NCI-H2227 (cell line): Measurements from ENCODE around the gene ADGRV1.
"Not testable (repeated sequence)": the region's sequence is repeated elsewhere in the genome, so short reads cannot be mapped to it uniquely, and the experiment has no call there.

Experiments
- DNase-seq: peaks from one replicate; lab custom pipeline; 2025; ENCODE audit not compliant: unreplicated experiment; lab: John Stamatoyannopoulos, UW

The ADGRV1 gene

DNA sequence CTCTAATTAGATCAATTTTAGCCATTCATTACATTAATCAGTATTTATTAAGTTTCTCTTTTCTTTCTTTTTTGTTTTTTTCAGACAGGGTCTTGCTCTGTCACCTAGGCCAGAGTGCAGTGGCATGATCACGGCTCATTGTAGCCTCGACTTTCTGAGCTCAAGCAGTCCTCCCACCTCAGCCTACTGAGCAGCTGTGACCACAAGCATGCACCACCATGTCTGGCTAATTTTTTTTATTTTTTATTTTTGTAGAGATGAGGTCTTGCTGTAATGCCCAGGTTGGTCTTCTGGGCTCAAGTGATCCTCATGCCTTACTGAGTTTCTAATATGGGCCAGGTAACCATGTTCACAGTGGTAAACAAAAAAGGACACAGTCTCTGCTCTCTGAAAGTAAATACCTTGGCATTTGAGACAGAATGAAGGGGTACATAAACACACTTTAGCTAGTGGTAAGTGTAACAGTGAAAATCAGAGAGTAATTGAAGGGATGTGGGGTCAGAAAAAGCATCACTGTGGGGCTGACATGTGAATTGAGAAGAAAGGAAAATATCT, 336.3 kb downstream of the ADGRV1 start:
- DNase-seq, result no peak

DNA sequence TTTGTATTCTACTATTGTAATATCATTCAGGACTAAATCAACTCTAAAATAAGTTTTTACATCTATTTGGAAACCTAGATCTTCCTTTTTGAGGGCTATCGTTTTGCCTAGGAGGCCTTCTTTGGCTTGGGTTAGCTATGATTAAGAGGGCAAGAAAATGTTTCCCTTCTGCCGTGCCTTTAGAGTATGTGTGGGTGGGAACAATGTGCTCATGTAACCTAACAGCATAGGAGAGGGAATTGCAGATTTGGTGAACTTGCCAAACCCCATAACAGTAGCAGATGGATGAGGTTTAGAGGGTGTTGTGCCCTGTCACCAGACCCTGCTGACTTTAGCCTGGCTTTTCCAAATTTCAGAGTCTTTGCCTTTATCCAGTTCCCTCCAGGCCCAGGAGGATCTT, 339.0 kb downstream of the ADGRV1 start:
- DNase-seq, result no peak

DNA sequence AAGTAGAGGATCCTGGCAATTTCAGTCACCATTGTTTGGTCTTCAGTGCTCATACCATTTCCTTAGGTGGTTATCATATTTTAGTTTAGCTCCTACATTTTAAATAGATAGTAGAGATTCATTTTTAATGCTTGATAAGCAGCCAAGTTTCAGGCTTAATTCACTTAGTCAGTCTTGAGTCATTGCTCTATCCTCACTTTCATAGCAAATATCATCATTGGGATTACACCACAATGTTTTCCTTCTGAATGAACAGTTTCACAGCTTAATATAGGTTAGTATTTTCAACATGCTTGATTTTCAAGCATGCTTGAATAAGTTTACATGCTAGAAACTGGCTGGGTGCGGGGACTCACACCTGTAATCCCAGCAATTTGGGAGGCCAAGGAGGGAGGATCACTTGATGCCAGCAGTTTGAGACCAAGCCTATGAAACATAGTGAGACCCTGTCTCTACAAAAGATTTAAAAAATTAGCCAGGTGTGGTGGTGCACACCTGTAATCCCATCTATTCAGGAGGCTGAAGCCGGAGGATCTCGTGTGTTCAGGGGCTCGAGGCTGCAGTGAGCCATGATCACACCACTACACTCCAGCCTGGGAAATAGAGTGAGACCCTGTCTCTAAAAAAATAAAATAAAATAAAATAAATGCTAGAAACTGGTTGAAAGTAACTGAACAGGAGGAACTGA, 339.9 kb downstream of the ADGRV1 start:
- DNase-seq, result no peak

DNA sequence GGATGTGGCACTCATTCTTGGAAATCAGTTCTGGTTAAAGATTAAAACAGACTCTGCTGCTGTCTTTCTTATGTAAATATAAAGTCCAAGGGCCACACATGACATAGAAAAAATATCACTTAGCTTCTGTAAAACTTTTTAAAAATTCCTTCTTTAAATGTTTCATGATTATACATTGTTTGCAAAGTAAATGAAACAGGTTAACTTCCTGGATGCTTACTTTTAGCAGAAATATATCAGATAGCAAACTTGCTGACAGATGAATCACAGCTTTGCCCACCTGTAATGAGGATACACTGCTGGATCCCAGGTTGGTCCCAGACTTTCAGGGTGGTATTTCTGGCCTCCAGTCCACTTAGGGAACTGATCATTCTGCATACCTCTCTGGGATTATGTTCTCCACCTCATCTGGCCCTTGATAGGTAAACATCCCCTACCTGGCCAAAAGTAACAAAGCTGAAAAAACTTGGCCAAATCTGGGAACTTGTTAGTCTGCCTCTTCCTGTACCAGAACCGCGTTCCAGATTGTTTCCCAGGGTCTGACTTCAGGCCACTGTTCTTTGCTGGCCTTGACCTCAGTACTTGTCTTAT, 340.5 kb downstream of the ADGRV1 start:
- no peak for DNase-seq

DNA sequence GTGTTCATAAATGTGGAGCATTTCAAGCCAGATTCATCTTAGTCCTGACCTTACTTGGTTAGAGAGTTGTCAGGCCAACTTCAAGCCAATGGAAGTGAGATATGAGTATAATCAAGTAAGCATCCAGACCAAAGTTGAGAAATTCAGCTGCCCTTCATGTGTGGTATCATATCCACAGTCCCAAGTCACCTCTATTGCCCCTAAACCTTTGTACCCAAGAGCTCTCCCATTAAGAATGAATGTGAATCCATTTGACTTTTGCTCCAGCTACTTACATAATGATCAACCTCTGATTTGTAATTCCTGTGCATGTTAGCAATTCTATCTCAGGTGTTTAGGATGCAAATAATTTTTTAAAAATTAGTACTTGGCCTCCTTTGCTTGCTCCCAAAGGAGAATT, 342.7 kb downstream of the ADGRV1 start:
- no peak for DNase-seq

DNA sequence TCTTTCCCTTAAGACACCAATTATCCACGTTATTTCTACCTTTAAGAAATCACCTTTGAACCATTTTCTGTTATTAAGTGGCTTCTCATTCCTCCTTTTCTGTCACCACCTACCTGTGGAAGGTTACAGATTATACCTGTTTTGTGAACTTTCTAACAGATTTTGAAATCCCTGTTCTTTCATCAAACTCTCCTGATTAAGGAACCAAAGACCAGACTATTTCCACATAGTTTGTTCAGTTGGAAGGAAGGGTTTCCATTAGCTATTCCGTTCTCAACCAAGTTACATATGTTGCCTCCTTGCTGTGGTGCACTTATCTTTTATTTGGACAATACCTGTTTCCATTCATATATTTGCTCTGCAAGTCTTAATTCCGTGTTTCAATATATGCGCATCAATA, 343.6 kb downstream of the ADGRV1 start:
- DNase-seq, result no peak

DNA sequence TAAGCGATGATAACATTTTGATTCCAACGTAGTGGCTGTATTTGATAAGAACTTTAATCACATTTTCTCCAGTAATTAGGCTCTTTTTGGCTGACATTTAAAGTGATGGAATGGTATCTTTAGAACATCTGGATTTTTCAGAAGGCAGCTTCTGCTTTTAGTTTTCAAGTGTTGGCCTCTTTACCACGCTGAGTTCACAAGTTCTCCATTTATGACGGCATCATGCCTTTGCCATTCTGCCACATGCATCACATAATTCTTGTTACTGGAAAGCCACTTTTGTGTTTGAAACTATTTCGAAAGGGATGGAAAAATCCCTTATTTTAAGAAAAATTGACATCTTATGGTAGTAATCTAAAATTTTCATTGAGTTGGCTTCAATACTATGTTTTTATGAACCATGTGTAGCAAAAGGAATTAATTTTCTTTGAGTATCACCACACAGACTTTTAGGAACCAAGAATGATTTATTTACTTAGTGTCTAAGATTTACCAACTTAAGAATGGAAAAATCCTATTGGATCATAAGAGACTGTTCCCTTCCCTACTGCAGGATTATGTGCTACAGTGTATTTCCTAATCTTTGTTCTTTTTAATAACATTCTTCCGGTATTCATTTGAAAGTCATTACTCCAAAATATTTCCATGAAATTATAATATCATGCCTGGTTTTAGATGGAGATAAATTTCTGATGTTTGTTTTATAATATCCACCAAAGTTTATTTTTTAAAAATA, 344.2 kb downstream of the ADGRV1 start:
- DNase-seq, result no peak

DNA sequence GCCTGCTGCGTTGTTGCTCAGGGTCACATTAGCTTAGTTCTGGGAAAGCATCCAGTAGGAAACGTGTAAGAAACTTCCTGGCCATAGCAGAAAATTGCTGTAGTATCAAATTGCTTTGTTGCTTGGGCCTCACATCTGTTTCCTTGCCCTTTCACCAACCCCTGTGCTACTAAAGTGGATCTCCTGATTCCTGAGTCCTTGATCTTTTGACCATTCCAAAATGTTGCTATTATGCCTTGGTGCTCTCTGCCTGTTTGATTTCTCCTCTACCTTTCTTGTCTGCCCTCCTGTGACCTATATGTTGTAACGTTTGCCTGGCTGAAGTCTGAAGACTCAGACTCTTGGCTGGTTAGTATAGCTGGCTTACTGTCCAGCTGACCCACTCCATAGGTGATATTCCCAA, 350.5 kb downstream of the ADGRV1 start:
- no peak for DNase-seq

DNA sequence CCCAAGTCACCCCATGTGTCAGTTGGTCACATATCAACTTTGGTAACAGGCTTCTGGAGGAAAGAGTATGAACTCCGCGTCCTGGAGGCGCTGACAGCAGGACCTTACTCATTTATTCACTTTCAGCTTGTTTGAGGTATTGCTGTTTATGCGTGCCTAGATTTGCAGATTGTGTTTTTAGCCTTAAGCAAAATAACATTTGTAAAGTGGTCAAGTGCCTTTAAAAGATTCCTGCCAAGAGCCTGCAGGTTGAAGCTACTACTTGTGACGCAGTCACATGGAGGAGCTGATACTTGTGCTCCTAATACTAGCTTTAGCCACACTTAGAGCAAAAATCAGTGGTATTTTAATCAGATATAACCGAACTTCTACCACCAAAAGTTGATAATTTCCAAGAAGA, 351.3 kb downstream of the ADGRV1 start:
- no peak for DNase-seq

DNA sequence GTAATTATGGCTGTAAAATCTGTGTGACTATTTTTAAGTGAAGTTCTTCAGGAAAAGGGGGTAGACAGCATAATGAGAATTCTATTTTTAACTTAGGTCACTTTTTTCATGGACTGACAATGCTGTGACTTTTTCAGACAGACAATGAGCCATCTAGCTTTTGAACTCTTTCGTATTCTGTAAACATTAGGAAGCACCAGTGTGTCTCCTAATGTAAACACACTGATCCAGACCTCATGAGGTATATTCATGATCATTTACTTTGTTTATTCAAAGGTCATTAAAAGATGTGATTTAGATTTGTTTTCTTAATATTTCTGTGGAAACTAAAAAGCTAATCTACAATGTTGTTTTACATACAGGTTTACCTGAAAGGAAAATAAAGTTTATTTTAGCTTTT, 352.6 kb downstream of the ADGRV1 start:
- no peak for DNase-seq

DNA sequence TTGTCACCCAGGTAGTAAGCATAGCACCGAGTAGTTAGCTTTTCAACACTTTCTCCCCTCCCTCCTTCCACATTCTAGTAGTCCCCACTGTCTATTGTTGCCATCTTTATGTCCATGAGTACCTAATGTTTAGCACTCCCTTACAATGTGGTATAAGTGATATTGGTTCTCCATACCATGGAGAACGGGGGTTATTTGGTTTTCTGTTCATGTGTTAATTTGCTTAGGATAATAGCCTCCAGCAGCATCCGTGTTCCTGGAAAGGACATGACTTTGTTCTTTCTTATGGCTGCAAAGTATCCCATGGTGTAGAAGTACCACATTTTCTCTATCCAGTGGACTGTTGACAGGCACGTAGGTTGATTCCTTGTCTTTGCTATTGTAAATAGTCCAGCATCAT, 353.9 kb downstream of the ADGRV1 start:
- no peak for DNase-seq

DNA sequence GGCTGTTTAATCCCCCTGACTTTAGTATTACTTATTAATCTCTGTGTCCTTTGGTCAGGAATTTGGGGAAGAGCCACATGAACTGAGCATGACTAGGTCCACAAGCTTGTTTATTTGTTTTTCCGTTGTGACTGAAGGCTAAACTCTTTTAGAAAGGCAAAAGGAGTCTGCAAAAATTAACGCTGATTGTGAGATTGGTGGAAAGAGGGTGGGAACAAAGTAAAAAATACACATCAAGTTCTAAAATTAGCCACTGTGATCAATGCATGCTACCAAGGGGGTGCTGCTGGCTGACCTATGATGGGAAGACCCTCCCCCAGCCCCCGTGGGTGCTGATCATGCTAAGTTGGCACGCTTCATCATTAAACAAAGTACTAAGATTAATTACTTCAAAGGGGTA, 356.8 kb downstream of the ADGRV1 start:
- DNase-seq, result no peak

DNA sequence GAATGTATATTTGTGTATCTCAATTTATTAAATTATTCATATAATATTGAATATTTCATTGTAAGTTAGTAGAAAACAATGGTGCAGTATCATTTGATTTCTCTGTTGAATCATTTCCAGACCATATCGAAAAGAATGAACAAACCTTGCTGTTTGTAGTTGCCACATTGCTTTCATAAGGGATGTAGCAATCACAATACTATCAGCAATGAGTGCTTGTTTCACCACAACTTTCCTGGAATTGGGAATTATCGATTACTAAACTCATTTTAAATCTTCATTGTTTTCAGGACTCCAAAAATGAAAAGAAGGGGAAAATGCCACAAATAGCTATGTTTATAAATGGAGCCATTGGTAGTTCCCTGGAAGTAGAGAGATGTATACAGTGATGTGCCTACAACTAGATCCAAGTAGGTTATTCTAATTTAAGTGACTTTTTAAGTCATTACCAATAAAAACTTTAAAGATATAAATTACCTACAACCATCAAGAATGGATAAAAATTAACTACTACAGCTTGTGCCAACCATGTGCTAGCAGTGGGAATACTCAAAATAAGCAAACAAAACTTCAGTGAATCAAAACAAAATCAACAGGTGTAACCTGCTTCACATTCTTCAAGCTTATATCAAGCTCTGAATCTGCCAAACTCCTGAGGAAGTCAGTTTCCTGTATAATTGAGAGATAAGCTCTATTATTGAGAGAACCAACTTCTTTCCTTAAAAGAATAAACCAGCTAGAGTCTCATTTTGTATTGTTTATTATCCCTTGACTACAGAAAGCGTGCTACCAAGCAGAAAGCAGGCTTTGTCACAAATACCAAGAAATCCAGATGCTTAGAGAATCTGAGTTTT, 358.6 kb downstream of the ADGRV1 start:
- no peak for DNase-seq

DNA sequence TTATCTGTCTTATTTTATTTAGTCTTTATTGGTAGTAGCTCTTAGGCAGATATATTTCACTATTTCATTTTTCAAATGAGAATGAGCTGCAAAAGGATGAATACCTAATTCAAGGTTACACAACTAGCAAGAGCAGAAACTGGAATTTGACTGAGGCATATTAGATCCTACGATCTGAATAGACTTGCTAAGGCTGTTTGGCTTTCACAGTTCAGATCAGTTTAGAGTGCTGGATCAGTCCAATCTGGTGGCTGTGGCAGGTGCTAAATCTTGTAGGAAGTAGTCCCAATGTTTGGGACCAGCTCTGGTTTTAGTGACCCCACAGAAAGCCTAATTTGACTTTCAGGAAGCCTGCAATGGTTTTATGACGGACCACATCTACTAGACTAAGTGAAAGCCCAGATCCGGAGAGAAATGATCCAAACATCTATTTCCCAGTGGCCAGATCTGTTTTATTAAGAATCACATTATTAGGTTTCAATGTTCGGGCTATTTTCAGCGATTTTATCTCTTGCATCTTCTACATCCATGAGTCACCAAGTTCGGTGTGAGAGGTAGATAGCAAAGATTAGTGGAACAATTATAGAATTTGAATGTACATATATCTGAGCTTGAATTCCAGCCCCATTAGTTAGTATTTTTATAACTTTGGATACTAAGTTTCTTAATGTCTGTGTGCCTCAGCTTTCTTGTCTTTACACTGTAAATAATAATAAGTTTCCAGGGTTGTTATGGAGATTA, 359.5 kb downstream of the ADGRV1 start:
- no peak for DNase-seq

DNA sequence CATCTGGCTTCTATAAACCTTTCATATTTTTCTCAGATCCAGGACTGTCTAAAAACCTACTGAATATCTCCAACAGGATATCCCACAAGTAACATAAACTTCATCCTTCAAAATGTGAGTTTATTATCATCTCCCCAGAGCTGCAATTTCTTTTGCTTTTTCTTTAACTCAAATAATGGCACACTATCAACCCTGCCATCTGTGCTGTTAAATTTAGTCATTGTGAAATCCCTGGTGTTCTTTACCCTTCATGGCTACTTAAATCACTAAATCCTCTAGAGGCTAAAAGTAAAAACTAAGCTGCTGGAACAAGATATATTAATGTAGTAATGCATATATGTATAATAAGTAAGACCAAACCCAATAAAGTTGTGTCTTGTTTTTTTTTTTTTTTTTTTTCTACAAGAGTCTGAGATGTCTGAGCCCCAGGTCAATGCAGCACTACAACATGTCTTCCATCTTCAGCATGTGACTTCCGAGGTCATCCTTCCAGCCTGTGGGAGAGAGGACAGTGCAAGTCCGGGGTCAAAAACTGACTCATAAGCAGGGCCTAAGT, 362.9 kb downstream of the ADGRV1 start:
- DNase-seq, result no peak

DNA sequence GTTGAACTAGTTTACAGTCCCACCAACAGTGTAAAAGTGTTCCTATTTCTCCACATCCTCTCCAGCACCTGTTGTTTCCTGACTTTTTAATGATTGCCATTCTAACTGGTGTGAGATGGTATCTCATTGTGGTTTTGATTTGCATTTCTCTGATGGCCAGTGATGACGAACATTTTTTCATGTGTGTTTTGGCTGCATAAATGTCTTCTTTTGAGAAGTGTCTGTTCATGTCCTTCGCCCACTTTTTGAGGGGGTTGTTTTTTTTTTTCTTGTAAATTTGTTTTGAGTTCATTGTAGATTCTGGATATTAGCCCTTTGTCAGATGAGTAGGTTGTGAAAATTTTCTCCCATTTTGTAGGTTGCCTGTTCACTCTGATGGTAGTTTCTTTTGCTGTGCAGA, 365.6 kb downstream of the ADGRV1 start:
- not testable (repeated sequence) for DNase-seq

DNA sequence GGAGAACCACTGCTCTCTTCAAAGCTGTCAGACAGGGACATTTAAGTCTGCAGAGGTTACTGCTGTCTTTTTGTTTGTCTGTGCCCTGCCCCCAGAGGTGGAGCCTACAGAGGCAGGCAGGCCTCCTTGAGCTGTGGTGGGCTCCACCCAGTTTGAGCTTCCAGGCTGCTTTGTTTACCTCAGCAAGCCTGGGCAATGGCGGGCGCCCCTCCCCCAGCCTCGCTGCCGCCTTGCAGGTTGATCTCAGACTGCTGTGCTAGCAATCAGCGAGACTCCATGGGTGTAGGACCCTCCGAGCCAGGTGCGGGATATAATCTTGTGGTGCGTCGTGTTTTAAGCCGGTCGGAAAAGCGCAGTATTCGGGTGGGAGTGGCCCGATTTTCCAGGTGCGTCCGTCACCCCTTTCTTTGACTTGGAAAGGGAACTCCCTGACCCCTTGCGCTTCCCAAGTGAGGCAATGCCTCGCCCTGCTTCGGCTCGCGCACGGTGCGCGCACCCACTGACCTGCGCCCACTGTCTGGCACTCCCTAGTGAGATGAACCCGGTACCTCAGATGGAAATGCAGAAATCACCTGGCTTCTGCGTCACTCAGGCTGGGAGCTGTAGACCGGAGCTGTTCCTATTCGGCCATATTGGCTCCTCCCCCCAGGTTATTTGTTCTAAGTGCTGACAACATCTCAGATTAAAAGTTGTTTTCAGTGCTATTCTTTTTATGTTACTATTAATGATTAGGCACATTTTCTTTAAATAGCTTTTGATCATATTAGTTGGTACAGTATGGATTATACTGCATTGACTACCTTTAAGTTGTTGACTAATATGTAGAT, 370.6 kb downstream of the ADGRV1 start:
- DNase-seq, result peak; percentile 28

DNA sequence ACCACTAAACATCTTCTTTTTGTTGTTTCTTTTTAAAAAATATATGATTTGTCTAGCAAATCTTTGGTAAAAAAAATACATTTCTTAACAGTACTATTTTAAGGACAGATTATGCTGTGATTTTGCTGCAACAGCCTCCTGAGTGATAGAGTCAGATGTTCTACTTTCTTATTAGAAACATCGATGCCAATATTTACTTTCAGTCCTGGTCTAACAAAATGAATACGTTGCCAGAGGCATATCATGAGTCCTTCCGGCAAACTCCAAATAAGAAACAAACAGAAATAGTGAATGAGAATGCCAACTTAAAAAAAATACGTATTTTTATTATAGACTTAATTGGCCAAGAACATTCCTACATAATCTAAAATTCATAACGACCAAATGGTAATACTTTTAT, 371.5 kb downstream of the ADGRV1 start:
- no peak for DNase-seq

DNA sequence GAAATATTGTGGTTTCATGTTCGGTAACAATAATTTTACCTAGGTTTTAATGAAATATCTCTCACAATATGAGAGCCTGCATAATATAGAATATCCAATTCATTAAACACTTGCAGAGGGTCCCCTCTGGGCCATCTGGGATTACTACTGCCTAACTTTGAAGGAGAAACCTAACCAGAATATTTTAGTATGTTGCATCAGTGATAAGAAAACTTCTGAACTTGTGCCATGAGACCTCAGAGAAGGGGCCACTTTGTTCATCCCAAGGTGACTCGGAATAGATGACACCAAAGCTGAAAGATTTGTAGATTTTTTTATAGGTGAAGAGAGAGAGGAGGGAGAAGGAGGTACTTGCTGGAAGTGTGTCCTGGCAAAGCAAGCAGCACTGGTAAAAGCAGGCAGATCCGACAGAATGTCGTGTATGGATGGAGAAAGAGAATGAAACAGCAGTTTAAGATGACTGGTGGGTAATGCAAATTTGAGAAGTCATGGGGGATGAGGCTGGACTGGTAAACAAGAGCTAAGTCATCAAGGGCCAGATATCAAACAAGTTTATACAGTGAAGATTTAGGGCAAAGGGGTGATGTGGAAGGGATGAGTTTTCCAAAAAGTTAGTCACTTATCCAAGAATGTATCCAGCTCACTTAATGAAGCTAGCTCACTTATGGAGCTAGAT, 372.3 kb downstream of the ADGRV1 start:
- no peak for DNase-seq
